ENCODE data around the gene FRMPD1.

GRCh38 chr9:37705787-37706186 lies 55.0 kb downstream of the FRMPD1 start:
- no peak for TF ChIP-seq EZH2 (IDR thresholded peaks at IDR 0.05)
- TF ChIP-seq POLR2AphosphoS5 (IDR thresholded peaks at IDR 0.05; ENCODE audit: borderline replicate concordance, low read depth, low read length): no peak

Data from SK-N-MC (cell line).